Germinal center (tissue), 1 donor: ENCODE results near the gene HGS.

Experiments
- DNase-seq: peaks from one replicate; pipeline ENCODE4 v3.0.0; 2012; ENCODE audit warnings: mixed read lengths, low spot score

Gene HGS

DNA sequence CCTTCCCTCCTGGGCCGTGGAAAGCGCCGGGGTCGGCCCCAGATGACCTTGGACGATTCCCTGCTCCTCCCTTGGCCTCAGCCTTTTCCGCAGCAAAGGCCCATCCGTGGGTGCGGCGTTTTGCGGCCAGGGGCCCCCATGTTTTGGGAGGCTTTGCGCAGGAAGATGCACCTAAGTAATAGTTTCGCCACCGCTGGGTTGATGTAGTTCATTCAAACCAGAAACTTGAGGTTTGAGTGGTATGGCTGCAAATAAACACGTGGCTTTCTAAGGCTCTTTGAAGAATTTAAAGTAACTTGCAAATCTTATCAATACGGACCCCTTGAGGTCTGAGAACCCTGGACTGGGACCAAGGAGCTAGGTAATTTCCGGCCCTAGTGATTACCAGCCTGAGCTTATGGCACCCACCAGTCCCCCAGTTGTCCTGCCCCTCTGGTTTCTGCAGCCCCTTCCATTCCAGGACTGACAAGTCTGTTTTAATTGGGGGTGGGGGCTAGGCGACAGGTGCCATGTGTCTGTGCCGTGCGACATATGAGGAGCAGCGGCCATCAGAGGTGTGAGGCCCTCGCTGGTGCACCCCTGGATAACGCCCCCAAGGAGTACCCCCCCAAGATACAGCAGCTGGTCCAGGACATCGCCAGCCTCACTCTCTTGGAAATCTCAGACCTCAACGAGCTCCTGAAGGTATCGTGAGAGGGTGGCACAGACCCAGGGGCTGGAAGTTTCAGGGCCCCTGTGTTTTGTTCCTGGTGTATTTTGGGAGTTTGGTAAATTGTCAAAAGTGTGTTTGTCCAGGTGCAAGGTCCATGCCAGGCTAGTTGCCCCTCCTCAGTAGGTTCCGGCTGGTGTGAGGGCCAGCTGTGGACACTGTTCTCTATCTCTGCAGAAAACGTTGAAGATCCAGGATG is 20.2 kb downstream of the HGS start:
- DNase-seq: no peak

- DNase-seq: no peak
These were observed 21.9 kb downstream of the HGS start for GRCh38 chr17:81705518-81706231.

GRCh38 chr17:81706232-81706611 is 22.4 kb downstream of the HGS start:
- no peak for DNase-seq

DNA sequence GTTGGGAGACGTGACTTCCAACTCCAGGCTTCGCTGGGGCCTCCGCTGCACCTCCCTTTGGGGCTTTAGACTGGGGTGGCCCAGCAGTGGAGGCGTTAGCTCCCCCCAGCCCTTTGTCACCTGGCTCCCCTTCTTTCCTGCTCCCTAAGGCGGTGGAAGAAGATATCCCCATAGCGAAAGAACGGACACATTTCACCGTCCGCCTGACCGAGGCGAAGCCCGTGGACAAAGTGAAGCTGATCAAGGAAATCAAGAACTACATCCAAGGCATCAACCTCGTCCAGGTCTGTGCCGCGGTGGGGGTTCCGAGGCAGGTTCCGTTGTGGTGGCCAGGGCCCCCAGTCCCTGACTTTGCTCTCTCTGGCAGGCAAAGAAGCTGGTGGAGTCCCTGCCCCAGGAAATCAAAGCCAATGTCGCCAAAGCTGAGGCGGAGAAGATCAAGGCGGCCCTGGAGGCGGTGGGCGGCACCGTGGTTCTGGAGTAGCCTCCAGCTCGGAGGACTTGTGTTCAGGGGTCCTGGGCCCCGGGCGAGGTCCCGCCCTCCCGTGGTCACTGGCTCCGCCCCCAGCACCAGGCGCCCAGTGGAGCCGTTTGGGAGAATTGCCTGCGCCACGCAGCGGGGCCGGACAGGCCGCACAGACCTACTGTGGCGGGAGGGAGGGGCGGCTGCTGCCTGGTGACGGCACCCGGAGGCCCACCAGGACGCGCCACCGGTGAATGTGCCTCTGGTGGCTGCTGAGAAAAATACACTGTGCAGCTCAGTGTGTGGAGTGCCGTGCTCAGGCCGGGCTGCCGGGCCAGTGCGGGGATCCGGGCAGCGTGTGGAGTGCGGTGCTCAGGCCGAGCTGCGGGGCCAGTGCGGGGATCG is 23.2 kb downstream of the HGS start:
- no peak for DNase-seq

- DNase-seq: no peak
These were observed 24.2 kb downstream of the HGS start for GRCh38 chr17:81707725-81708646.

DNA sequence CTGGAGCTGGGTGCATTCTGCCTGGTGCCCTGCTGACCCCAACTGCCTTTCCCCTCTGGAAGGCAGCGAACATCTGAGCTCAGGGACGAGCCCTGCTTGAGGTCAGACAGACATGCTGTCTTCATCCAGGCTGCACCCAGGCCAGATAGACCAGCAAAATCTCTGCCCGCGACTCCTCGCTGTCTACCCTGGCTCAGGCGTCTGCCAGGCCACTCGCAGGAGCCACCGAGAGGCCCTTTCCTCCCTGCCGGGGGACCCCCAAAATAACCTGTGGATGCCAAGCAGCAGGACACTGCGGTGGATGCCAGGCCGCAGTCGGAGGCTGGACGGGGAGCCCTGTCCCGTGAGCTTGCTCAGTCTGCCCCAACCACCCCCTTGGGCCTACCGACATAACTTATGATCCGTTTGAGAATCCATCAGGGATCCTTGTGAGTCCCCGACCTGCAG is 25.0 kb downstream of the HGS start:
- no peak for DNase-seq

GRCh38 chr17:81710514-81711308 is 26.9 kb downstream of the HGS start:
- DNase-seq: no peak

- DNase-seq: peak; percentile 92
These were observed 28.1 kb downstream of the HGS start, which contains the start of gene SLC25A10 for GRCh38 chr17:81711814-81712467. TSS of gene SLC25A10 (plus strand) at chr17:81712284. CDS start at chr17:81712427, 143 bp downstream.

GRCh38 chr17:81712468-81713003 is 28.7 kb downstream of the HGS start:
- no peak for DNase-seq

DNA sequence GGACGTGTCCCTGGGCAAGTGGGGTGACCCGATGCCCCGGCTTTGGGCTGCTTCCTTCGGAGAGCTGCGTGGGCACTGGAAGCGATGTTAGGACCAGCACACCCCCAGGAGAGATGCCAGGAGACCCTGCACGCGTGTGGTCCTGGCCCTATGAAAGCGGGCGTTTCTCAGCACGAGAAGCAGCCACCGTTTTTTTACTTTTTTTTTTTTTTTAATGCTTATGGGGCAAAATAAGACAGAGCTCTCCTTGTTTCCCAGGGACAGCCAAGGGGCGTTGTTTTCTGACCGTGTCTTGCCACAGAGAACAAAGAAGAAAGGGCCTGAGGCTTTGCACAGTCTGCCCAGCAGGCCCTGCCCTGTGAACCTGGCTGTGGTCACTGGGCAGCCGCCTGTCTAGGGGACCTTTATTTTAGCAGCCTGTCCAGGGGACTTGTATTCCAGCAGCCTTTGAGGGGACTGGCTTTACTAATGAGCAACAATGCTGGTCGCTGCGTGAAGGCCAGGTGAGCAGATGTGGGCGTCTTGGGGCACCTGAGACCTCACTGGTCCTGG is 29.3 kb downstream of the HGS start:
- DNase-seq: no peak

DNA sequence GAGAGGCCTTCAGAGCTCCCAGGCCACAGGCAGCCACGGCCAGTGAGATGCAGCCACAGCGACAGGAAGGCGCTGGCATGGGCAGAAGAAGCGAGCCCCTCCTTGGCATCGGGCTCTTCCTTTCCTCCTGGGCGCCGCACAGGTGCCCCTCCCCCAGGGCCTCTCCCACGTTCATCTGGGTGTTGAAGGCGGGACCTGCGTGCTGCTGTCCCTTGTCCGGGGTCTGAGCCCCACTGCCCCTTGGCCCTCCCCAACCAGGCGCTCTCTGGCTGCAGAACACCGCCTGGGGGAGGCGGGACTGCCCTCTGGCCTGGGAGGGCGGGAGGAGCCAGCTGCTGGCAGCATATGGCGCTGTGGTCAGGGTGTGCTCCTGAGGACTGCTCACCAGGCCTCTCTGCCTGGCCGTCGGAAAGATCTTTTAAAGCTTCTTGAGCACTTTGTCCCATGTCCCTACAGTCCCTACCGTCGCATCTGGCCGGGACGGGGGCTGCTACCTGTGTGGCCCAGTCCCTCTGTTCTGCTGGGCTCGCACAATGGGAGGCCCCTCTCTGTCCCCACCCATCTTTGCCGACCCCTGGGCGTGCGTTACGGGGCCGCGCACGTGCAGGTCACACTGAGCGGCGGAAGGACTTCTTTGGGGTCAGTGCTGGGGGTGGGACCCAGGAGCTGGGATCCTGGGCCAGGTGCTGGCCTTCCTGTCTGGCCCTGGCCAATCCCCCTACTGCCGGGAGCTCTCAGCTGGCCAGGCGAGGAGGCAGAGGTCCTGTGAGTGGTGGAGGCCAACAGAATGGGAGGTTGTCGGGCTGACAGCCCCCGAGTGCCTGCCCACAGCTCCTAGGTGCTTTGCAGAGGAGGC is 30.0 kb downstream of the HGS start:
- DNase-seq: no peak

DNA sequence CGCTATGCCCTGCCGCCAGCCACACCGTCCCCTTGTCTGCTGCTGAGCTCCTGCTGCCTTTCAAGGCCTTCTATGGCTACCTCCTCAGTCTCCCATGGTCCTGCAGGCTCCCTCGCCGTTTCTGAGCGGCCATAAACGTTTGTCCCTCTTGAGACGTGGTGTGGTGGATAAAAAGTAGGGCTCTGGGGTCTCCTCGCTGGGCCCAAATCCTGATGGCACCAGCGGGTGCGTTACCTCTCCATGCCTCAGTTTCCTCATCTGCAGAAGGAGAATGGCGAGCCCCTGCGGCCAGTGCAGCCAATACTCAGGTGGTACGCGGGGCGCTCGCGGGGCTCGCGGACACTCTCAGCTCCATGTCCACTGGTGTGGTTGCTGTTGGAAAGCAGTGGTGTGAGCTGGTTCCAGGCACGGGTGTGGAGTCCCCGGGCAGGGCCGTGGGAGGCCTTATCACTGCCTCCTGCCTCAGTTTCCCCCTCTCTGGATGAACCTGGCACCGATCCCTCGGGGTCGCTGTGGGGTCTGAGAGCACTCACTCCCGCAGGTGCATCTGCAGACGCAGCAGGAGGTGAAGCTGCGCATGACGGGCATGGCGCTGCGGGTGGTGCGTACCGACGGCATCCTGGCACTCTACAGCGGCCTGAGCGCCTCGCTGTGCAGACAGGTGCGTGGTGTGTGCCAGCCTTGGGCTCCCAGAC is 30.7 kb downstream of the HGS start:
- DNase-seq: no peak

GRCh38 chr17:81715107-81715871 is 31.5 kb downstream of the HGS start:
- DNase-seq: no peak

DNA sequence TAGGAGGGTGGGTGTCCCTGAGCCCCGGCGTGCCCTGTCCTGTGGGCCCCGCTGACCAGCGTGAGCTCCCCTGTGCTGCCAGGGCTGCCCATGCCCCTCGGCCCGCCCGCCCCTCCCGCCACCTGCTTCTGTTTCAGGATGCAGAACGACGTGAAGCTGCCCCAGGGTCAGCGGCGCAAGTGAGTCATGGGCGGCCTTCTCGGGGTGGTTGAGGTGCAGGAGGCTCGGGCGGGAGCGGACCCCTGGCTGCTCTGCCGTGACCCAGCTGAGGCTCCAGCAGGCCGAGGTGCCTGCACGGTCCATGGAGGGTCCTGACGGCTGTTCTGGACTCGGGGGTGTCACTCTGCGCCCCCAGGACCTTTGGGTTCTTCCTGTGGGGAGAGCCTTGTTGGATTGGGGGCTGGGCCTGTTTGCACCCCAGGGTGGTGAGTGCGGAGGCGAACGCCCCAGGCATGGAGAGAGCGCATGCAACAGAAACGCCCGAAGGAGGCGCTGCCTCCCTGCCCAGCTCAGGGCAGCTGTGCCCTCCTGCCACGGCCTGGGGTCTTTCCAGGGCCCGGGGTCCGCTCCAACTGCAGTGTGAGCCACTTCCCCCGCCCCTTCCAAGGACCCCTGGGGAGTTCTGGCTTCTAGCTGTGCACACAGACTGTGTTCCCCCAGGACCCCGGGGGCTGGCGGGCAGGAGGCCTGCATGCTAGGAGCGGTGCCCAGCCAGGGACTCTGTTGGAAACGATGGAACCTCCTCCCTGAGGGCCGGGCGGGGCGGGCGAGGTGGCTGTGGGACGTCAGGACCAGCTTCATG is 32.3 kb downstream of the HGS start:
- no peak for DNase-seq

DNA sequence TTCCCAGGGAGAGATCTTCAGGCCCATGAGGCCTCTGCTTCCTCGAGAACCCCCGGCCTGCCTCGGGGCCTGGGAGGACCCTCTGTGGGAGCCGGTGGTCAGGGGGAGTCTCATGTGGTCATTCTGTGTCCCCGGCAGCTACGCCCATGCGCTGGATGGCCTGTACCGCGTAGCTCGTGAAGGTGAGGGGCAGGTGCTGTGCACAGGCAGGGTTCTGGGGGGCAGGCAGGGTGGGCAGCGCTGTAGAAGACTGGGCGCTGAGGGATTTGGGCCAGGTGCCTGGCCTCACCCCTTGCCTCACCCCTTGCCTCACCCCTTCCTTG is 32.8 kb downstream of the HGS start:
- no peak for DNase-seq
